Pancreas (tissue), 10 donors: ENCODE results near the gene IER5. TPM values are rescaled to one million over a fixed set of nuclear protein-coding genes. Genes with fewer than 3 reads are reported as not detected.
A peak's percentile ranks its signal among the peaks of the same experiment; 100 is the strongest.

Source experiments
- ATAC-seq, 4 donors: fragments of 200-7000 bp; cut with Tn5 transposase; one replicate each; pipeline versions ENCODE4 v1.8.0 to v1.9.1; 2020; ENCODE audit warnings: mild to moderate bottlenecking in 4 of 4, moderate library complexity in 4 of 4
- DNase-seq, 6 donors: peaks; one replicate each; pipeline ENCODE4 v3.0.0-alpha.2; 2020
- FAIRE-seq: peaks from 2 replicates; lab custom pipeline; 2012; peaks lifted over from hg19 to GRCh38; lab: Jason Lieb, UNC
- H3K27ac ChIP-seq, 4 donors: fragments of 200-600 bp; sonication (generic); 1 replicate in 3 of 4; 2 replicates in 1 of 4; pipeline versions ENCODE4 v1.5.0 to v1.8.0; 2020
- H3K27me3 ChIP-seq, 4 donors: fragments of 200-600 bp; one replicate each; pipeline ENCODE4 v1.8.0; 2021
- H3K36me3 ChIP-seq, 3 donors: fragments of 200-600 bp; sonication (generic) in 1 of 3; one replicate each; pipeline versions ENCODE4 v1.5.0 to v1.8.0; 2020 to 2021
- H3K4me1 ChIP-seq, 3 donors: fragments of 200-600 bp; one replicate each; pipeline ENCODE4 v1.8.0; 2021
- H3K4me3 ChIP-seq, 4 donors: fragments of 200-600 bp; sonication (generic) in 2 of 4; one replicate each; pipeline versions ENCODE4 v1.5.0 to v1.8.0; 2020 to 2021
- H3K9me3 ChIP-seq, 4 donors: fragments of 200-600 bp; one replicate each; pipeline ENCODE4 v1.8.0; 2021
- CTCF ChIP-seq, 4 donors: fragments of 200-600 bp; sonication (generic) in 3 of 4; IDR thresholded peaks; one replicate each; pipeline versions ENCODE4 v1.5.0 to v1.8.0; 2021; ENCODE audit warnings: antibody characterized with exemption in 4 of 4
- WGBS, 2 donors: extraction: QIAGEN DNeasy Blood & Tissue Kit; methylation state at CpG; one replicate each; pipeline ENCODE4 v1.1.7; 2013; 5-methylcytosine and 5-hydroxymethylcytosine counted together
- intact Hi-C, 3 donors: fragments of 100-400 bp; cut with DNase I; formaldehyde crosslinking; loops; one replicate each; pipeline versions ENCODE4 v1.11.1 to v1.14.2; 2022
- polyA plus RNA-seq, 2 donors: library from polyadenylated mRNA; stranded (reverse); fragments of 200-250 nt; gene quantifications; one replicate each; pipeline ENCODE4 v1.2.3, GENCODE V29; 2013
- total RNA-seq, 6 donors: library from RNA; stranded (reverse); fragmentation: NEBNext Ultra II Directional in 4 of 6; extraction: Animal tissue kit (Norgen Biotek cat#: 25700) in 4 of 6; gene quantifications; one replicate each; pipeline versions ENCODE4 v1.2.1 to v1.2.4, GENCODE V29; 2021 to 2023
- donor health status: healthy with polysubstance abuse.
- donor health status: DM: no; HTN: no; CAD: no; lungs with moderate emphysema.
- donor health status: DM: no; HTN: no; CAD: no.
- donor health status: control.
- donor health status: control.
- donor health status: Bipolar disorder and iron deficiency.
- donor health status: DM: yes; HTN: yes; CAD: no.
- donor health status: DM: no; HTN: no; CAD: no.
- donor health status: DM: no; HTN: no; CAD: no.
- donor health status: DM: yes; HTN: yes; CAD: no.

Gene IER5
- total and polyA plus RNA-seq, 8 donors, result 2.3 to 6.8 (median 3.3) TPM

- H3K27me3 ChIP-seq, result no peaks in the 10 kb centered on the region
- DNase-seq (no peak), FAIRE-seq (no peak), ATAC-seq (no peak)
- H3K36me3 ChIP-seq, result no peaks in the 10 kb centered on the region
- H3K4me3 ChIP-seq, result no peak overlapping the region
- no peak for TF ChIP-seq CTCF (IDR thresholded peaks at IDR 0.05)
- H3K4me1 ChIP-seq, result peaks cover 2 to 5% (median 4%) of the 10 kb centered on the region in 3 donors
- H3K9me3 ChIP-seq, result no peaks in the 10 kb centered on the region
- intact Hi-C loops, result loop anchor here in 1 of 3 donors (10.0 kb wide), 2 partner anchors 45 to 245 kb away; partner anchors contain the start of gene IER5
- H3K27ac ChIP-seq, result no peak overlapping the region
- WGBS, 2 donors, result 86 to 90% methylated on average over 13 of the region's 13 CpGs
These were observed 41.5 kb downstream of the IER5 start for GRCh38 chr1:181129771-181130606.

GRCh38 chr1:181131255-181131941, 42.9 kb downstream of the IER5 start:
- no peaks in the 10 kb centered on the region for H3K36me3 ChIP-seq
- no peak for TF ChIP-seq CTCF (IDR thresholded peaks at IDR 0.05)
- ATAC-seq, result no peak
- FAIRE-seq, result no peak
- H3K4me1 ChIP-seq, result peaks cover 6 to 9% (median 7%) of the 10 kb centered on the region in 3 donors
- H3K27ac ChIP-seq, result no peak overlapping the region
- no peaks in the 10 kb centered on the region for H3K9me3 ChIP-seq
- no peaks in the 10 kb centered on the region for H3K27me3 ChIP-seq
- no peak for DNase-seq
- intact Hi-C loops, result loop anchor here in 1 of 3 donors (10.0 kb wide), 1 partner anchor 47 kb away; the partner anchor contains the start of gene IER5
- WGBS, 2 donors, result 79 to 84% methylated on average over 8 of the region's 8 CpGs
- H3K4me3 ChIP-seq, result no peak overlapping the region

GRCh38 chr1:181133441-181133951, 45.0 kb downstream of the IER5 start:
- FAIRE-seq (no peak), DNase-seq (peak in 1 of 6 donors; percentile 38), ATAC-seq (no peak)
- Histone ChIP-seq H3K4me3 (no peak overlapping the region), H3K27me3 (no peaks in the 10 kb centered on the region), H3K9me3 (no peaks in the 10 kb centered on the region), H3K36me3 (no peaks in the 10 kb centered on the region), H3K27ac (no peak overlapping the region), H3K4me1 (peaks cover 6 to 9% (median 7%) of the 10 kb centered on the region in 3 donors)
- WGBS, 2 donors, result 85 to 86% methylated on average over 6 of the region's 6 CpGs
- TF ChIP-seq CTCF (IDR thresholded peaks at IDR 0.05), result no peak
- intact Hi-C loops, result loop anchor here in 1 of 3 donors (10.0 kb wide), 1 partner anchor 49 kb away; the partner anchor contains the start of gene IER5

- Histone ChIP-seq H3K4me1 (peaks cover 6 to 9% (median 7%) of the 10 kb centered on the region in 3 donors), H3K27me3 (no peaks in the 10 kb centered on the region), H3K9me3 (no peaks in the 10 kb centered on the region), H3K36me3 (no peaks in the 10 kb centered on the region), H3K27ac (no peak overlapping the region), H3K4me3 (no peak overlapping the region)
- intact Hi-C loops, result loop anchor here in 1 of 3 donors (10.0 kb wide), 1 partner anchor 49 kb away; the partner anchor contains the start of gene IER5
- no peak for TF ChIP-seq CTCF (IDR thresholded peaks at IDR 0.05)
- no peak for FAIRE-seq
- peak in 1 of 6 donors; percentile 45 for DNase-seq
- no peak for ATAC-seq
- WGBS, 2 donors, result 92 to 94% methylated on average over 12 of the region's 12 CpGs
These were observed 45.5 kb downstream of the IER5 start for GRCh38 chr1:181133969-181134418.
